Bronchial epithelial cell (primary cell): ENCODE measurements around the gene CACNA2D3. TPM values are rescaled to one million over a fixed set of nuclear protein-coding genes. Genes with fewer than 3 reads are reported as not detected.

Experiments
- DNase-seq: peaks from one replicate; pipeline ENCODE4 v3.0.0-alpha.2; 2010; ENCODE audit warnings: low read depth
- FAIRE-seq: peaks from 2 replicates; lab custom pipeline; 2011; peaks lifted over from hg19 to GRCh38; lab: Jason Lieb, UNC
- H3K27me3 ChIP-seq: 2 replicates; pipeline ENCODE4 v1.5.1; 2011; ENCODE audit warnings: low read length; ENCODE audit not compliant: control insufficient read depth, insufficient read depth
- H3K36me3 ChIP-seq: 2 replicates; pipeline ENCODE4 v1.5.1; 2011; ENCODE audit warnings: low read length; ENCODE audit not compliant: control insufficient read depth, insufficient read depth
- H3K4me3 ChIP-seq: 2 replicates; pipeline ENCODE4 v1.5.1; 2011; ENCODE audit warnings: mild to moderate bottlenecking, low read depth, low read length, control low read depth
- CTCF ChIP-seq: IDR thresholded peaks from 2 replicates; pipeline ENCODE4 v1.5.1; 2011; ENCODE audit warnings: mild to moderate bottlenecking, moderate library complexity, low read length, control low read depth, inconsistent platforms; ENCODE audit not compliant: insufficient read depth, severe bottlenecking
- total RNA-seq: library from RNA; depleted of rRNA; stranded (reverse); fragments of >200 nt; gene quantifications from 2 replicates; pipeline ENCODE4 v1.2.1, GENCODE V29; 2014

The CACNA2D3 gene
- total RNA-seq, 1 donor from 2014 or later: not detected

GRCh38 chr3:54085936-54086335 lies 36.4 kb upstream of the CACNA2D3 start:
- no peak for FAIRE-seq
- no peak for TF ChIP-seq CTCF

GRCh38 chr3:54086652-54087405 lies 35.5 kb upstream of the CACNA2D3 start:
- DNase-seq (no peak), FAIRE-seq (no peak)
- peaks cover 1% of the 10 kb centered on the region for H3K27me3 ChIP-seq
- no peaks in the 10 kb centered on the region for H3K36me3 ChIP-seq
- TF ChIP-seq CTCF: no peak
- no peak overlapping the region for H3K4me3 ChIP-seq

More at GRCh38 chr3:54085936-54086335, 36.4 kb upstream of the CACNA2D3 start:
- no peak for DNase-seq
- Histone ChIP-seq H3K36me3 (no peaks in the 10 kb centered on the region), H3K27me3 (peaks cover 1% of the 10 kb centered on the region), H3K4me3 (no peak overlapping the region)

- Histone ChIP-seq H3K36me3 (no peaks in the 10 kb centered on the region), H3K4me3 (no peak overlapping the region), H3K27me3 (peaks cover 1% of the 10 kb centered on the region)
- no peak for DNase-seq
- no peak for FAIRE-seq
- no peak for TF ChIP-seq CTCF
Measured at GRCh38 chr3:54087581-54088410, 34.6 kb upstream of the CACNA2D3 start.

- TF ChIP-seq CTCF: no peak
- Histone ChIP-seq H3K27me3 (no peaks in the 10 kb centered on the region), H3K36me3 (no peaks in the 10 kb centered on the region), H3K4me3 (no peak overlapping the region)
- DNase-seq (peak; percentile 30), FAIRE-seq (no peak)
Measured at GRCh38 chr3:54093491-54094248, 28.7 kb upstream of the CACNA2D3 start.

- H3K27me3 ChIP-seq: no peaks in the 10 kb centered on the region
- FAIRE-seq (no peak), DNase-seq (peak; percentile 19)
- H3K36me3 ChIP-seq: no peaks in the 10 kb centered on the region
- TF ChIP-seq CTCF: no peak
- no peak overlapping the region for H3K4me3 ChIP-seq
Measured at GRCh38 chr3:54094926-54095325, 27.4 kb upstream of the CACNA2D3 start.
